UCSD-AML1 (cell line): ENCODE results near the gene HTRA3.

Experiments
- DNase-seq: peaks from one replicate; lab custom pipeline; 2025; ENCODE audit not compliant: unreplicated experiment; lab: John Stamatoyannopoulos, UW

The HTRA3 gene

GRCh38 chr4:8278421-8279287 lies 9.1 kb downstream of the HTRA3 start:
- DNase-seq: peak; percentile 79

GRCh38 chr4:8279321-8280157 lies 10.0 kb downstream of the HTRA3 start:
- DNase-seq: no peak

GRCh38 chr4:8280158-8280875 lies 10.8 kb downstream of the HTRA3 start:
- DNase-seq: no peak

GRCh38 chr4:8280876-8281440 lies 11.4 kb downstream of the HTRA3 start:
- DNase-seq: no peak

GRCh38 chr4:8281519-8282133 lies 12.1 kb downstream of the HTRA3 start:
- no peak for DNase-seq

GRCh38 chr4:8282134-8282641 lies 12.6 kb downstream of the HTRA3 start:
- no peak for DNase-seq

- no peak for DNase-seq
These were observed 13.2 kb downstream of the HTRA3 start for GRCh38 chr4:8282742-8283141.

GRCh38 chr4:8283161-8283560 lies 13.6 kb downstream of the HTRA3 start:
- DNase-seq: no peak

- no peak for DNase-seq
These were observed 14.1 kb downstream of the HTRA3 start for GRCh38 chr4:8283631-8284121.

- DNase-seq: no peak
These were observed 14.8 kb downstream of the HTRA3 start for GRCh38 chr4:8284391-8284790.

GRCh38 chr4:8285143-8285975 lies 15.8 kb downstream of the HTRA3 start:
- DNase-seq: no peak

- no peak for DNase-seq
These were observed 16.6 kb downstream of the HTRA3 start for GRCh38 chr4:8285976-8286718.

- no peak for DNase-seq
These were observed 17.3 kb downstream of the HTRA3 start for GRCh38 chr4:8286719-8287342.

- no peak for DNase-seq
These were observed 18.1 kb downstream of the HTRA3 start for GRCh38 chr4:8287343-8288280.

GRCh38 chr4:8289151-8289750 lies 19.7 kb downstream of the HTRA3 start:
- no peak for DNase-seq

- no peak for DNase-seq
These were observed 20.6 kb downstream of the HTRA3 start for GRCh38 chr4:8289956-8290700.
